GM12873 (cell line): ENCODE data around the gene ISLR2.

ENCODE experiments used
- TF ChIP-seq, protein P1 (sequence below): IDR thresholded peaks from 2 replicates; pipeline ENCODE4 v1.5.1; 2012; ENCODE audit warnings: low read depth, mild to moderate bottlenecking, moderate library complexity, low read length, control low read depth; ENCODE audit not compliant: insufficient read depth; ENCODE audit errors: missing control alignments

The ISLR2 gene

DNA sequence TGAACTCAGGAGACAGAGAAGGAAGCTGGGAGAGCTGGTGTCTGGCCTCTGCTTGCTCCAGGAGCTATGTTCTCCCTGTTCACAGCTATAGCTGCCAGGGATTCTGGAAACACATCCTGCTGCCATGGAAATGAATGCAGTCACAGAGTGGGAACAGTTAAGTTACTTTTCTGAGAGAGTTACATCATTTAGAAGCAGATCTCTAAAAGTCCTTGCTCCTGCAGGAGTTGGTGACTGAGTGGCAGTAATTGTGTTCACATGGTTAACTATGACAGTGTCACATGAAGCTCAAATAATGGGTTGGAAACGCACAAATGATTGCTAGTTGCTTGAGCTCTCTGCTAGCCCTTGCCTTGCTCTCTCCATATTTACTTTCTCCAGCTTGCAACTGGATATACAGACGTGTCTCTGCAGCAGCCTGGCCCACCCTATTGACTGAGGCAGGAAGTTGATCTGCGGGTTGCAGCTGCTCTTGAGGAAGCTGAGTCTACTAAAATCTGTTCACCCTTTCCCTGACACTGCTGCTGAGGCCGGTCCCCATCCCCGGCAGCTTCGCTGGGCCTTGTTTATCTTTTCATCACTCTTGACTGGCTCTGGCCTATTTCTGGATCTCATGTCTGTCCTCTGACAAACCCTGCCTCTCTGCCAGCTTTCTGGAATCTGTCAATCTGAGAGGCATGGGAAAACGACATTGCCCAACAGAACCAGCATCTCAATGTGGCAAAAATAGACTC is 26.5 kb downstream of the ISLR2 start:
- TF ChIP-seq, protein P1, sequence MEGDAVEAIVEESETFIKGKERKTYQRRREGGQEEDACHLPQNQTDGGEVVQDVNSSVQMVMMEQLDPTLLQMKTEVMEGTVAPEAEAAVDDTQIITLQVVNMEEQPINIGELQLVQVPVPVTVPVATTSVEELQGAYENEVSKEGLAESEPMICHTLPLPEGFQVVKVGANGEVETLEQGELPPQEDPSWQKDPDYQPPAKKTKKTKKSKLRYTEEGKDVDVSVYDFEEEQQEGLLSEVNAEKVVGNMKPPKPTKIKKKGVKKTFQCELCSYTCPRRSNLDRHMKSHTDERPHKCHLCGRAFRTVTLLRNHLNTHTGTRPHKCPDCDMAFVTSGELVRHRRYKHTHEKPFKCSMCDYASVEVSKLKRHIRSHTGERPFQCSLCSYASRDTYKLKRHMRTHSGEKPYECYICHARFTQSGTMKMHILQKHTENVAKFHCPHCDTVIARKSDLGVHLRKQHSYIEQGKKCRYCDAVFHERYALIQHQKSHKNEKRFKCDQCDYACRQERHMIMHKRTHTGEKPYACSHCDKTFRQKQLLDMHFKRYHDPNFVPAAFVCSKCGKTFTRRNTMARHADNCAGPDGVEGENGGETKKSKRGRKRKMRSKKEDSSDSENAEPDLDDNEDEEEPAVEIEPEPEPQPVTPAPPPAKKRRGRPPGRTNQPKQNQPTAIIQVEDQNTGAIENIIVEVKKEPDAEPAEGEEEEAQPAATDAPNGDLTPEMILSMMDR: no peak

DNA sequence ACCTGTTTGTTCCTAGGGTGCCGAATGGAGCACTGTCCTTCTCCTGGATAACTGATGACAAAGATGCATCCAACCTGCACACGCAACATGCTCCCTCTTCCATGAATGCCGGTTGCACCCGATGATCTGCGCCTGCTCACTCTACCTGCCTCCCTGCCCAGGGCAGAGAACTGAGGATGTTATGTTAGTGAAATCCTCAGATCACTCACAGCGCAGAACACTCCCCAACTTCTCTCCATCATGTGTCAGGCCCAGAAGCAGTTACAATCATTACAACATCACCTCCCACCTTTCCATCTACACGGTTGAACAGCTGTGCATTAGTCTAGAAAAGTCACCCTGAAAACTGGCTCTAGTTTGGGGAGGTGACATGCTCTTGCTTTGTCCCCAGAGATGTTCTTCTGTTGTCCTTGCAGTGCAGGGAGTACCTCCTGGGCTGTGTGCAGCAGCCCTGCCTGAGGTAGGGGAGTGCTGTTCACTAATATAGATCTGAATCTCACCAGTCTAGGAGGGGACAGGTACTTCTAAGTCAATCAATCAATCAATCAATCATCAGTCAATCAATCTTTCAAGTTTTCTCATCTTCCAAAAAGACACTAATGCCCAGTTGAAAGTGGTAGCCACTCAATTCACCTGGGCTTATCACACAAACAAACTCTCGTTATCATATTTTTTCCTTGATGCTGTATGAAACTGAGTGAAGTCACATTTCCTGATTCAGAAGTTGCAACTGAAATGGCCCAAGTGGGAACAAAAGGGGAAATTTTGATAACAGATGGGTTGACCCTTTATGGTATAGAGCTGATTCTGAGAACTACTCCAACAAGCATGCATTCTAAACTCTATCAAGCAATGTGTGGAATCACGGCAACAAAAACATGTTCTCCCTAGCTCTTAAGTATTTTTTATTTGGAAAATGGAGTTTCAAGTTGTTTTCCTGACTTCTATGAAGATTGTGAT is 27.8 kb downstream of the ISLR2 start:
- TF ChIP-seq, protein P1: no peak

DNA sequence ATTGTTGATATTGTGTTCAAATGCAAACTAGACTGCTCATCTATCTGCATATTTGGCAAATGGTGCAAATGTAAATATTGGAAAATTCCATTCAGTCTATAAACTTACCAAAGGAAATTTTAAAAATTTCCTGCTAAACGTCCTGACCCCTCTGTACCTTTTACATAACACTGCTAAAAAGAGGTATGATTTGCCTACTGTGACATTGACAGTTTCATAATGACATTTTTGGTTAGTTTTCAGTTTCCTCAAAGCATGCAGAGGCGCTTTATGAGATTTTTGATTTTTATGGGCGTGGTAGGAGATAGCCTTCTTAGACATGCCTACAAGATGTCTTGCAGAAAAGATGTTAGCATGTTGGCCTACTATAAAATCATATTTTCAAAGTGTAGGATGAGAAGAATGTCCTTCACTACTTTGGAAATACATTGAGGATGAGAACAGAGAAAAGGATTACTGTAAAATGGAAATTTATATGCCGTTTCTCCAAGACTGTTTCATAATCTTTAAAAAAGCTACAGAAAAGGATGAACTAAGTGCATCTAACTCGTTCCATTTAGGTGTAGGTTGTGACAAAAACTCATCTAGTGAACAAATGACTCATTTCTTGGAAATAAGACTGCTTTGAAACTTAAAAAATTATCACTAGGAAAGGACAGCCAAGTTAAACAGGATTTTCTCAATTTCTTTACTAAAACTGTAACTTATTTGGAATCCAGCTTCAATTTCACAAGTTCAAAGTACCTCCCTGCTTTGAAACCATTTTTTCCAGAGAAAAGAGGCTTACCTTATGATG is 28.7 kb downstream of the ISLR2 start:
- TF ChIP-seq, protein P1: no peak

DNA sequence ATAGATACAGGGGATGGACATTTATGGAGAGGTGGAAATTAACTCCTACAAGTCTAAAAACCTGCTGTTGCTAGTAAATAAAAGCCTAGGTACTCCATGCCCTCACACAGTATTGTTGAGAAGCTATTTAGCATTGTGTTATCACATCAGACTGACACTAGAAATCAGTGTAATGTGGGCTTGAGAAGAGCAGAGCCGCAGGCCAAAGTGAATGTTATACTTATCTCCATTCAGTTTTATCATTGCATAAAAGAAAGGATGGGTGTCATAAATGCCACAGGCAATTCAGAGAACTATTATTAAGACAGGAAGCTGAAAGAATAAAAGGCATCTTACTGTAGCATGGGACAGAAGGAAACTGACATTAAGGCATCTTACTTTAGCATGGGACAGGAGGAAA is 29.4 kb downstream of the ISLR2 start:
- TF ChIP-seq, protein P1: no peak

DNA sequence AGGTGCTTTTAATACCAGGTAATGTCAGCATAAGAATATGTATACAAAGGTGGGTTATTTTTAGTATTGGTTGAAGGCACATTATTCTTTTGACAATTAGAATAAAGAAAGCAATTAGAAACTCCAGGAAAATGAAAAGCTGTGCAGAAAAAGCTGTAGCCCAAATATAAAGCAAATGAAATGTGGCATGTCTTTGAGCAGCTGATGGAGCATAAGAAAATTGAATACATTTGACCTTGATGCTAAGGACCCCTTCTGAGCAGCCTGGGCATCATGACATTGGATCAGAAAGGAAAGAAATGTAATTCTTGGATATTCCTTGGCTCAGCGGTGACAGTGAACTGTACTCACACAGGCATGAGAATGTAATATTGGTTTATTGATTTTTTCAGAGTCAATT is 35.1 kb downstream of the ISLR2 start:
- TF ChIP-seq, protein P1: no peak

DNA sequence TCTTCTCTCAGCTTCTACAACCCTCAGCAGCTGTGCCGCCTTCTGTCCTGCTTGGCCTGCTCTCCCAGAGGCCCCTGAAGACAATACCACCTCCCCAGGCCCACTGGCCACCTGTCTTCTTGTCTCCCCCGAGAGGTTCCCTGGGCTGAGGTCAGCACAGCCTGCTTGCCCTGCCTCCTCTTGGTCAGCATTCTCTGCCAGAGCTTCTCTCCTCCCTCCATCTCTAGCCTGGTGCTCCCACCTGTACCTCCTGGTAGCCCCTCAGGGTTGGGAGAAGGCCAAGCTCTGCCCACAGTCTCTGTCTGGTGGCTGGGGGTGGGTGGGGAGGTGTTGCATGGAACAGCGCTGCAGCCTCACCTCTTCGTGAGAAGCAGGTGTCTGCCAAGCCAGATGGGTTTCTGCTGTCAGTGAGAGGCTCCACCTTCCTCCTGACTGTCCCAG is 37.5 kb downstream of the ISLR2 start:
- TF ChIP-seq, protein P1: no peak
